ENCODE results near the gene DNAAF5.
"Not testable (repeated sequence)": the region's sequence is repeated elsewhere in the genome, so short reads cannot be mapped to it uniquely, and the experiment has no call there.

DNAAF5 gene

GRCh38 chr7:782718-783449, 56.4 kb downstream of the DNAAF5 start:
- no peak for DNase-seq (ENCODE audit: low read depth)

- no peak for DNase-seq (ENCODE audit: low read depth)
Measured at GRCh38 chr7:783556-784490, 57.3 kb downstream of the DNAAF5 start.

GRCh38 chr7:784971-785370, 58.5 kb downstream of the DNAAF5 start:
- no peak for DNase-seq (ENCODE audit: low read depth)

GRCh38 chr7:785416-785815, 58.9 kb downstream of the DNAAF5 start:
- no peak for DNase-seq (ENCODE audit: low read depth)

GRCh38 chr7:786472-787255, 60.2 kb downstream of the DNAAF5 start:
- DNase-seq (ENCODE audit: low read depth), result peak; percentile 37

GRCh38 chr7:787332-788240, 61.1 kb downstream of the DNAAF5 start:
- no peak for DNase-seq (ENCODE audit: low read depth)

GRCh38 chr7:791519-791918, 65.0 kb downstream of the DNAAF5 start:
- DNase-seq (ENCODE audit: low read depth), result no peak

- no peak for DNase-seq (ENCODE audit: low read depth)
Measured at GRCh38 chr7:794207-794606, 67.7 kb downstream of the DNAAF5 start.

GRCh38 chr7:794671-795329, 68.3 kb downstream of the DNAAF5 start:
- no peak for DNase-seq (ENCODE audit: low read depth)

GRCh38 chr7:796434-797169, 70.1 kb downstream of the DNAAF5 start:
- not testable (repeated sequence) for DNase-seq (ENCODE audit: low read depth)

- DNase-seq (ENCODE audit: low read depth), result no peak
Measured at GRCh38 chr7:798921-799470, 72.5 kb downstream of the DNAAF5 start.

- no peak for DNase-seq (ENCODE audit: low read depth)
Measured at GRCh38 chr7:800692-801091, 74.2 kb downstream of the DNAAF5 start.

- DNase-seq (ENCODE audit: low read depth), result not testable (repeated sequence)
Measured at GRCh38 chr7:801351-801750, 74.9 kb downstream of the DNAAF5 start.

- DNase-seq (ENCODE audit: low read depth), result no peak
Measured at GRCh38 chr7:801940-802381, 75.5 kb downstream of the DNAAF5 start.

GRCh38 chr7:802500-803242, 76.2 kb downstream of the DNAAF5 start:
- DNase-seq (ENCODE audit: low read depth), result no peak

- no peak for DNase-seq (ENCODE audit: low read depth)
Measured at GRCh38 chr7:803243-803635, 76.7 kb downstream of the DNAAF5 start.

GRCh38 chr7:803796-804195, 77.3 kb downstream of the DNAAF5 start:
- DNase-seq (ENCODE audit: low read depth), result not testable (repeated sequence)

- DNase-seq (ENCODE audit: low read depth), result no peak
Measured at GRCh38 chr7:805261-805660, 78.8 kb downstream of the DNAAF5 start.

All from iris pigment epithelial cell (primary cell).